ENCODE measurements around the gene GNB1. TPM values are rescaled to one million over a fixed set of nuclear protein-coding genes. Genes with fewer than 3 reads are reported as not detected.

Gene GNB1
- total RNA-seq, 1 experiment from 2014 or later: 611 TPM

DNA sequence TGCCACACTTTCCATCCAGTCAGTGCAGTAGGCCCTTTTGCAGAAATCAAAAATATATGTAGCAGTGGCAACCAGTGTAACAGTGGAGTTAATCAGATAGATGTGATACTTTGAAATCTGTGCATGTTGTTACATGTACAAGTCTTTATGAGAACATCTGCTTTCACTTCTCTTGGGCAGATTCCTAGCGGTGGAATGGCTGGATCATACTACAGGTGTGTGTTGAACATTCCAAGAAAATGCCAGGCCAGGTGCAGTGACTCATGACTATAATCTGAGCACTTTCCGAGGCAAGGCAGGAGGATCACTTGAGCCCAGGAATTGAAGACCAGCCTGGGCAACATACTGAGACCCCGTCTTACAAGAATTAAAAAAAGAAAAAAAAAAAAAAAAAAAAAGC lies 55.3 kb downstream of the GNB1 start:
- H3K36me3 ChIP-seq (ENCODE audit: insufficient read depth, low read length, poor library complexity, severe bottlenecking): peaks cover 20% of the 10 kb centered on the region
- DNase-seq (ENCODE audit: low spot score): no peak
- ChIA-PET POLR2A (ENCODE audit: low non-redundant PET) (no interaction called here), CTCF (interaction anchor here (0.7 kb wide), 1 partner anchor 13 kb away, joined by 7 read pairs; no protein-coding TSS in a partner anchor)
- no TSS peak for BruUV-seq (replicated peaks)
- no peak for TF ChIP-seq EZH2 (IDR thresholded peaks at IDR 0.05; ENCODE audit: borderline replicate concordance, low read depth, low read length, poor library complexity, severe bottlenecking)
- TF ChIP-seq, protein P1, sequence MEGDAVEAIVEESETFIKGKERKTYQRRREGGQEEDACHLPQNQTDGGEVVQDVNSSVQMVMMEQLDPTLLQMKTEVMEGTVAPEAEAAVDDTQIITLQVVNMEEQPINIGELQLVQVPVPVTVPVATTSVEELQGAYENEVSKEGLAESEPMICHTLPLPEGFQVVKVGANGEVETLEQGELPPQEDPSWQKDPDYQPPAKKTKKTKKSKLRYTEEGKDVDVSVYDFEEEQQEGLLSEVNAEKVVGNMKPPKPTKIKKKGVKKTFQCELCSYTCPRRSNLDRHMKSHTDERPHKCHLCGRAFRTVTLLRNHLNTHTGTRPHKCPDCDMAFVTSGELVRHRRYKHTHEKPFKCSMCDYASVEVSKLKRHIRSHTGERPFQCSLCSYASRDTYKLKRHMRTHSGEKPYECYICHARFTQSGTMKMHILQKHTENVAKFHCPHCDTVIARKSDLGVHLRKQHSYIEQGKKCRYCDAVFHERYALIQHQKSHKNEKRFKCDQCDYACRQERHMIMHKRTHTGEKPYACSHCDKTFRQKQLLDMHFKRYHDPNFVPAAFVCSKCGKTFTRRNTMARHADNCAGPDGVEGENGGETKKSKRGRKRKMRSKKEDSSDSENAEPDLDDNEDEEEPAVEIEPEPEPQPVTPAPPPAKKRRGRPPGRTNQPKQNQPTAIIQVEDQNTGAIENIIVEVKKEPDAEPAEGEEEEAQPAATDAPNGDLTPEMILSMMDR (conservative IDR thresholded peaks at IDR 0.05; ENCODE audit: low read depth, low read length): no peak
- H3K4me1 ChIP-seq (ENCODE audit: insufficient read depth, low read length, poor library complexity, severe bottlenecking): no peaks in the 10 kb centered on the region
- H3K9me3 ChIP-seq (ENCODE audit: low read depth, low read length, poor library complexity, severe bottlenecking): no peaks in the 10 kb centered on the region
- intact Hi-C loops (cut with micrococcal nuclease; ENCODE audit: unreplicated experiment): no loop called here
- H3K27ac ChIP-seq (ENCODE audit: low read depth, low read length, poor library complexity, severe bottlenecking): no peak overlapping the region
- H3K27me3 ChIP-seq (replicated peaks; ENCODE audit: insufficient read depth, low read depth, low read length, poor library complexity): no peaks in the 10 kb centered on the region
- H3K4me3 ChIP-seq (ENCODE audit: low read depth, low read length, poor library complexity, severe bottlenecking): no peak overlapping the region

DNA sequence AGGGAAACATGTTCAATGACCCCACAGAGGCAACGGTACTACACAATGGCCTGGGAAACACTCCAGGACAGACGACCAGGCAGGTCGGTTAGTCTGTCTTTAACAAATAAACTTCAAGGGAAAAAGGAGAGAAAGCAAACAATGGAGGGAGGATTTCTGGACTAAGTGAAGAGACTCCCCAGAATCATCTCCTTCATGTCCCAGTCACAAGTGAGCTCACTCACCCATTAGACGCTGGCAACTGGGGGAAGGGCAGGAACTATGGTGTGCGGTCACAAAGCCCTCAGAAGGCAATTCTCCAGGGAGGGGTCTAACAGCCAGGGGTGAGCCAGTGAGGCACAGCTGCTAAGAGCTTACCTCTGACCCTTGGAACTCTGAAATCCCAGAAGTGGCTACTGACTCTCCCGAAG lies 57.0 kb downstream of the GNB1 start:
- TF ChIP-seq EZH2 (IDR thresholded peaks at IDR 0.05; ENCODE audit: borderline replicate concordance, low read depth, low read length, poor library complexity, severe bottlenecking): no peak
- TF ChIP-seq, protein P1 (conservative IDR thresholded peaks at IDR 0.05; ENCODE audit: low read depth, low read length): no peak
- BruUV-seq (replicated peaks): no TSS peak

DNA sequence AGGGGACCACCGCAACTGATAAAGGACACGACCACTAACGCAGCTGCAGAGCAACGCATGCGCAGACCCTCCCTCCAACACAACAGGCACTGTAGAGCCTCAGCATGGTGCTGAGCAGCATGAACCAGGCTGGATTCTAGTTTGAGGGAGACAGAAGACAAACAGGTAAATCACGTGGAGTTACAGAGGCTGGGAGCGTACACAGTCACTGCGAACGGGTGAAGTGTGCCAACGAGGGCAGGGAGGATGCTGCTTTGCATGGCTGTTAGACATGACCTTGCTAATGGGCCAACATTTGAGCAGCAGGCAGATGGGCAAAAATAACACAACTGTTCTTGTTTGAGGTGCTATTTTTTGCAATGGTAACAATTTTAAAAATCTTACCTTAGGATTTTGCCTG lies 57.4 kb downstream of the GNB1 start:
- no peak for DNase-seq (ENCODE audit: low spot score)
- H3K4me1 ChIP-seq (ENCODE audit: insufficient read depth, low read length, poor library complexity, severe bottlenecking): peaks cover 4% of the 10 kb centered on the region
- CTCF ChIA-PET: interaction anchor here (0.6 kb wide), 1 partner anchor 42 kb away, joined by 6 read pairs; no protein-coding TSS in a partner anchor
- POLR2A ChIA-PET (ENCODE audit: low non-redundant PET): no interaction called here
- intact Hi-C loops (cut with micrococcal nuclease; ENCODE audit: unreplicated experiment): no loop called here
- H3K4me3 ChIP-seq (ENCODE audit: low read depth, low read length, poor library complexity, severe bottlenecking): no peak overlapping the region
- H3K27me3 ChIP-seq (replicated peaks; ENCODE audit: insufficient read depth, low read depth, low read length, poor library complexity): no peaks in the 10 kb centered on the region
- H3K36me3 ChIP-seq (ENCODE audit: insufficient read depth, low read length, poor library complexity, severe bottlenecking): peaks cover 24% of the 10 kb centered on the region
- H3K27ac ChIP-seq (ENCODE audit: low read depth, low read length, poor library complexity, severe bottlenecking): no peak overlapping the region
- TF ChIP-seq, protein P1 (conservative IDR thresholded peaks at IDR 0.05; ENCODE audit: low read depth, low read length): no peak
- no peak for TF ChIP-seq EZH2 (IDR thresholded peaks at IDR 0.05; ENCODE audit: borderline replicate concordance, low read depth, low read length, poor library complexity, severe bottlenecking)
- no TSS peak for BruUV-seq (replicated peaks)
- H3K9me3 ChIP-seq (ENCODE audit: low read depth, low read length, poor library complexity, severe bottlenecking): no peaks in the 10 kb centered on the region

More for the DNA sequence above, 57.0 kb downstream of the GNB1 start:
- Histone ChIP-seq H3K36me3 (ENCODE audit: insufficient read depth, low read length, poor library complexity, severe bottlenecking) (peaks cover 24% of the 10 kb centered on the region), H3K27ac (ENCODE audit: low read depth, low read length, poor library complexity, severe bottlenecking) (no peak overlapping the region), H3K4me3 (ENCODE audit: low read depth, low read length, poor library complexity, severe bottlenecking) (no peak overlapping the region), H3K9me3 (ENCODE audit: low read depth, low read length, poor library complexity, severe bottlenecking) (no peaks in the 10 kb centered on the region), H3K4me1 (ENCODE audit: insufficient read depth, low read length, poor library complexity, severe bottlenecking) (no peaks in the 10 kb centered on the region), H3K27me3 (replicated peaks; ENCODE audit: insufficient read depth, low read depth, low read length, poor library complexity) (no peaks in the 10 kb centered on the region)
- ChIA-PET POLR2A (ENCODE audit: low non-redundant PET) (no interaction called here), CTCF (no interaction called here)
- intact Hi-C loops (cut with micrococcal nuclease; ENCODE audit: unreplicated experiment): no loop called here
- no peak for DNase-seq (ENCODE audit: low spot score)
